IPS-15b (cell line): ENCODE measurements around the gene SCAPER.
"Not testable (repeated sequence)": the region's sequence is repeated elsewhere in the genome, so short reads cannot be mapped to it uniquely, and the experiment has no call there.

ENCODE experiments used
- H3K27me3 ChIP-seq: one replicate; pipeline ENCODE4 v1.6.1; 2013; ENCODE audit warnings: low read length; ENCODE audit not compliant: control insufficient read depth, insufficient read depth
- H3K36me3 ChIP-seq: one replicate; pipeline ENCODE4 v1.6.1; 2013; ENCODE audit warnings: low read length; ENCODE audit not compliant: control insufficient read depth, insufficient read depth
- H3K4me1 ChIP-seq: one replicate; pipeline ENCODE4 v1.6.1; 2013; ENCODE audit warnings: mild to moderate bottlenecking, low read length; ENCODE audit not compliant: control insufficient read depth, insufficient read depth
- H3K4me3 ChIP-seq: one replicate; pipeline ENCODE4 v1.5.1; 2013; ENCODE audit warnings: low read depth, low read length
- H3K9ac ChIP-seq: one replicate; pipeline ENCODE4 v1.6.1; 2013; ENCODE audit warnings: low read depth, mild to moderate bottlenecking, low read length
- H3K9me3 ChIP-seq: one replicate; pipeline ENCODE4 v1.6.1; 2013; ENCODE audit warnings: mild to moderate bottlenecking, low read length; ENCODE audit not compliant: control insufficient read depth, insufficient read depth

Gene SCAPER

DNA sequence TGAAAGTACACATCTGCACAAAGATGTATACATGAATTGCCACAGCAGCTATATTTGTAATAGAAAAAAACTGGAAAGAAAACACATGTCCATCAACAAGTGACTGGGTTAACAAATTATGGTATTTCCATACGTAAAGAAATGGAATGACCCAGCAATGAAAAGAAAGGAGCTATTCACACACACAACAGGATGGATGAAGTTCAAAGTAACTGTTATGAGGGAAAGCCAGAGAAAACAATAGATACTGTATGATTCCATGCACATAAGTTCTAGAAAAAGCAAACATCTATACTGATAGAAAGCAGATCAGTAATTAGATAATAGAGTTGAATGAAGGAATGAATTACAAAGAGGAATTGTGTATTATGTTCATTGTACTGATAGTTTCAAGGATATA lies 152.0 kb downstream of the SCAPER start:
- no peaks in the 10 kb centered on the region for H3K27me3 ChIP-seq
- no peaks in the 10 kb centered on the region for H3K36me3 ChIP-seq
- H3K4me1 ChIP-seq = no peaks in the 10 kb centered on the region
- no peak overlapping the region for H3K9ac ChIP-seq
- no peak overlapping the region for H3K4me3 ChIP-seq
- no peaks in the 10 kb centered on the region for H3K9me3 ChIP-seq

DNA sequence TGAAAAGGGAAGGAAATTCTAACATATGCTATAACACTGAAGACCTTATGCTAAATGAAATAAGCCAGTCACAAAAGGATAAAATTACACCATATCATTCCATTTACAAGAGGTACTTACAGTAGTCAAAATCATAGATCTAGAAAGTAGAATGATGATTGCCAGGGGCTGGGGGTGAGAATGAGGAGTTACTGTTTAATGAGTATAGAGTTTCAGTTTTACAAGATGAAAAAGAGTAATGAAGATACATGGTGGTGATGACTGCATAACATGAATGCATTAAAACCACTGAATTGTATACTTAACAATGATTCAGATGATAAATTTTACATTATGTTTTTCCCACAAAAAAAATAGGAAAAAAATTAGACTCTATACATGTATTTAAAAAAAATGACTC lies 152.6 kb downstream of the SCAPER start:
- H3K9me3 ChIP-seq = no peaks in the 10 kb centered on the region

DNA sequence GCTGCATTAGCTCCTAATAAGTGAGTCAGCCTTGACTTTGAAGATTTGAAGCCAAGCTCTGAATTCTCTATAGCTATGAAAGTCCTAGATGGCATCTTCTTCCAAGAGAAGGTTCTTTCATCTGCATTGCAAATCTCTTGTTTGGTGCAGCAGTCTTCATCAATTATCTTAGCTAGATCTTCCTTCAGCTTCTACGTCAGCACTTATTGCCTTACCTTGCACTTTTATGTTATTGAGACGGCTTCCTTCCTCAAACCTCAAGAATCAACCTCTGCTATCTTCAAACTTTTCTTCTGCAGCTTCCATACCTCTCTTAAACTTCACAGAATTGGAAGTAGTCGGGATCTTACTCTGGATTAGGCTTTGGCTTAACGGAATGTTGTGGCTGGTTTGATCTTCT lies 167.6 kb downstream of the SCAPER start:
- Histone ChIP-seq H3K36me3 (peaks cover 2% of the 10 kb centered on the region), H3K4me1 (no peaks in the 10 kb centered on the region), H3K9me3 (no peaks in the 10 kb centered on the region), H3K4me3 (no peak overlapping the region), H3K9ac (no peak overlapping the region), H3K27me3 (no peaks in the 10 kb centered on the region)

More for the DNA sequence above, 152.6 kb downstream of the SCAPER start:
- Histone ChIP-seq H3K36me3 (no peaks in the 10 kb centered on the region), H3K4me1 (no peaks in the 10 kb centered on the region), H3K27me3 (no peaks in the 10 kb centered on the region), H3K9ac (no peak overlapping the region), H3K4me3 (no peak overlapping the region)

DNA sequence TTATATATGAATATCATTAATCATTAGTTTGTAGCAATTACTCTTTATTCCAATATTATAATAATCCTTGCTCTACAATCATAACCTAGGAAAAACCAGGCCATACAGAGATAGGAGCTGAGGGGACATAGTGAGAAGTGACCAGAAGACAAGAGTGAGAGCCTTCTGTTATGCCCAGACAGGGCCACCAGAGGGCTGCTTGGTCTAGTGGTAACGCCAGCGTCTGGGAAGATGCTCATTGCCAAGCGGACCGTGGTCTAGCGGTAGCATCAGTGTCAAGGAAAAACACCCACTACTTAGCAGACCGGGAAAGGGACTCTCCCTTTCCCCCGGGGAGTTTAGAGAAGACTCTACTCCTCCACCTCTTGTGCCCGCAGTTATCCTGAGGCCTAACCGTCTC lies 172.8 kb downstream of the SCAPER start:
- not testable (repeated sequence) for H3K9ac ChIP-seq, H3K9me3 ChIP-seq, H3K4me1 ChIP-seq, H3K4me3 ChIP-seq, H3K36me3 ChIP-seq, H3K27me3 ChIP-seq

DNA sequence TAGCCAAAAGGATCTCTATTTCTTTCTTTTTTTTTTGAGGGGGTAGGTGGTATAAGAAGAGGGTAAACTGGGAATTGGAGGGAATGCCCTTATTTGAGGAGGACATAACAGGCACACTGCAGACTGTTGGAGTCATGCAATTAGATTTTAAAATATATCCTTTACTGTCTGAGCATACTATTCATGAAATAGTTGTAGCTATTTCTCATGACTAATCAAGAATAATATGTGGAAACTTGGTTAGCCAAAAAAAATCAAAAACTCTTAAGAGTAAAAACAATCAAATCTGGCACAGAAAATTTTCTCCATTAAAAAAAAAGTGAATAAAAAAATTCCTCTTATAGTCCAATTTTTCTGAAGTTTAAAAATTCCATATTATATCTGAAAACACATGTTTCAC lies 174.9 kb downstream of the SCAPER start:
- Histone ChIP-seq H3K4me3 (no peak overlapping the region), H3K27me3 (no peaks in the 10 kb centered on the region), H3K9me3 (no peaks in the 10 kb centered on the region), H3K9ac (no peak overlapping the region), H3K4me1 (no peaks in the 10 kb centered on the region), H3K36me3 (peaks cover 2% of the 10 kb centered on the region)

DNA sequence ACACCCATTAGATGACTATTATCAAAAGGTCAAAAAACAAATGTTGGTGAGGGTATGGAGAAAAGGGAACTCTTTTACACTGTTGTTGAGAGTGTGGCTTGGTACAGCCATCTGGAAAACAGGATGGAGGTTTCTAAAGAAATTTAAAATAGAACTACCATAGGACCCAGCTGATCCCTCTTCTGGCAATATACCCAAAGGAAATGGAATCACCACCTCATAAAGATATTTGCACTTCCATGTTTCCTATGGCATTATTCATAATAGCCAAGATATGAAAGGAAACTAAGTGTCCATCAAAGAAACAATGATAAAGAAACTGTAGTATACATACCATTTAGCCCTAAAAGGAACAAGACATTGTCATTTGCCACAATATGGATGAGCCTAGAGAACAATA lies 186.3 kb downstream of the SCAPER start:
- no peaks in the 10 kb centered on the region for H3K27me3 ChIP-seq
- H3K36me3 ChIP-seq = no peaks in the 10 kb centered on the region
- H3K4me3 ChIP-seq = no peak overlapping the region
- no peaks in the 10 kb centered on the region for H3K9me3 ChIP-seq
- no peak overlapping the region for H3K9ac ChIP-seq
- H3K4me1 ChIP-seq = no peaks in the 10 kb centered on the region

DNA sequence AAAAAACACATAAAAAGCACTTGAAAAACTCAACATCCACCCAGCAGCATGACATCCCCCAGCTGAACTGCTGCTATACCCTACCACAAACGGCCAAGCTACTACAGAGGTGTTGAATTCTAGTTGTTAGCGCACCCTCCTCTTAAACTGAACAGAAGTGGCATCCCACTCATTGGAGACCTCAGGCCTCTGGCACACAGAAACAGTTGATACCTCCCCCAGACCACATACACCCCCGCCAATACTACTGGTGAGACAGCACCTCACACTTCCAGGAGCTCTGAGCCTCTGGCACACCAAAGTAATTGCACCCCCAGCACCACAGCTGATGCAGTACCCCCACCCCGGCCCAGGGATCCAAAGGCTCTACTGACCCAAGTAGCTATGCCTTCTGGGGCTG lies 190.2 kb downstream of the SCAPER start:
- H3K36me3 ChIP-seq = no peaks in the 10 kb centered on the region
- H3K9me3 ChIP-seq = no peaks in the 10 kb centered on the region
- H3K4me3 ChIP-seq = no peak overlapping the region
- H3K27me3 ChIP-seq = no peaks in the 10 kb centered on the region
- no peaks in the 10 kb centered on the region for H3K4me1 ChIP-seq
- H3K9ac ChIP-seq = no peak overlapping the region

DNA sequence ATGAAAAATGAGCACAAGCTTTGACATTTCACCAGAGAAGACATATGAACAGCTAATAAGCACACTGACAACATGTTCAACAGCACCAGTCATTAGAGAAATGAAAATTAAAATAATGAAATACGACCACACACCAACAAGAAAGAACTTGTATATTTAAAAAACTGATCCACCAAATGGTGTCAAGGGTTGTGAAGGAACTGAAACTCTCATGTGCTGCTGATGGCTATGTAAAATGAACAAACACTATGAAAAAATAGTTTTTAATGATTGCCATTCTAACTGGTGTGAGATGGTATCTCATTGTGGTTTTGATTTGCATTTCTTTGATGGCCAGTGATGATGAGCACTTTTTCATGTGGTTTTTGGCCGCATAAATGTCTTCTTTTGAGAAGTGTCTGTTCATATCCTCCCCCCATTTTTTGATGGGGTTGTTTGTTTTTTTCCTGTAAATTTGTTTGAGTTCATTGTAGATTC lies 193.8 kb downstream of the SCAPER start:
- Histone ChIP-seq H3K27me3 (no peaks in the 10 kb centered on the region), H3K4me1 (no peaks in the 10 kb centered on the region), H3K36me3 (no peaks in the 10 kb centered on the region), H3K4me3 (no peak overlapping the region), H3K9me3 (no peaks in the 10 kb centered on the region), H3K9ac (no peak overlapping the region)

DNA sequence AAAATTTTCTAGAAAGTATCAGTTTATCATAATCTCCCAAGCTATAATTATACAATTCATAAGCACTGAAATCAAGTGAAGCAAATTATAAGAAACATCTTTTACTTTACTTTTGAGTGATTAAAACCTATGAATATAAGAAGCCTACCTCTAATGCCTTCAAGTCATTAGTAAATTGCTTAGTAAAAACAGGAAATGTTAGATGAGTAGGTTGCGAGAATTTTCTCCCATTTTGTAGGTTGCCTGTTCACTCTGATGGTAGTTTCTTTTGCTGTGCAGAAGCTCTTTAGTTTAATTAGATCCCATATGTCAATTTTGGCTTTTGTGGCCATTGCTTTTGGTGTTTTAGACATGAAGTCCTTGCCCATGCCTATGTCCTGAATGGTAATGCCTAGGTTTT lies 201.1 kb downstream of the SCAPER start:
- H3K4me3 ChIP-seq, H3K9ac ChIP-seq, H3K9me3 ChIP-seq, H3K4me1 ChIP-seq, H3K36me3 ChIP-seq, H3K27me3 ChIP-seq: not testable (repeated sequence)

DNA sequence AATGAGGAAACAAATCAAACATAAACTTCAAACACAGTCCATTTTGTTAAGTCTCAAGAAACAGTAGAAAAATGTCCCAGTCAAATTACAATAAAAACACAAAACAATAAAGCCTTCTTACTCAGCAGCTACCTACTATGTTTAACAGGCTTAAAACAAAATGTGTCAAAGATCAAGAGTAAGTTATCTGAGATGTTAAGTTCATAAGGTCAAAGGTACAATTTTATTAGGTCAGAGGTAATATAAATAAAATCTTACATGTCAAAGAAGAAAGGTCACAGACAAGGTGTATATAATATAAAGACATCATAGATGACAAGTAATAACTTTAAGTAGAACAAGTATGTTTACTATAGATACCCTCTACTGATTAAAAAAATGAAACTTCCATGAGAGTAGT lies 208.3 kb downstream of the SCAPER start:
- no peak overlapping the region for H3K4me3 ChIP-seq
- H3K9me3 ChIP-seq = no peaks in the 10 kb centered on the region
- H3K27me3 ChIP-seq = no peaks in the 10 kb centered on the region
- H3K36me3 ChIP-seq = no peaks in the 10 kb centered on the region
- H3K4me1 ChIP-seq = no peaks in the 10 kb centered on the region
- no peak overlapping the region for H3K9ac ChIP-seq

DNA sequence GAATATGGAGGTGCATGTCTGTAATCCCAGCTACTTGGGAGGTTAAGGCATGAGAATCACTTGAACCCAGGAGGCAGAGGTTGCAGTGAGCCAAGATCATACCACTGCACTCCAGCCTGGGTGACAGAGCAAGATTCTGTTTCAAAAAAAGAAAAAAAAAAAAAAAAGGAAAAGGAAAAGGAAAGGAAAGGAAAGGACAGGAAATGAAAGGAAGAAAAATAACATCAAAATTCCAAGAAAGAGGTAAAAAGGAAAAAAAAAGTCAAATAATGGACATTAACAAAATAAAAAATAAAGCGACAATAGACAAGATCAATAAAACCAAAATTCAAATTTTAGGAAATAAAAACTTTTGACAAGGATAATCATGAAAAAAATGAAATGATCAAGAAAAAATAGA lies 212.6 kb downstream of the SCAPER start:
- not testable (repeated sequence) for H3K27me3 ChIP-seq, H3K4me3 ChIP-seq, H3K9me3 ChIP-seq, H3K4me1 ChIP-seq, H3K36me3 ChIP-seq, H3K9ac ChIP-seq

DNA sequence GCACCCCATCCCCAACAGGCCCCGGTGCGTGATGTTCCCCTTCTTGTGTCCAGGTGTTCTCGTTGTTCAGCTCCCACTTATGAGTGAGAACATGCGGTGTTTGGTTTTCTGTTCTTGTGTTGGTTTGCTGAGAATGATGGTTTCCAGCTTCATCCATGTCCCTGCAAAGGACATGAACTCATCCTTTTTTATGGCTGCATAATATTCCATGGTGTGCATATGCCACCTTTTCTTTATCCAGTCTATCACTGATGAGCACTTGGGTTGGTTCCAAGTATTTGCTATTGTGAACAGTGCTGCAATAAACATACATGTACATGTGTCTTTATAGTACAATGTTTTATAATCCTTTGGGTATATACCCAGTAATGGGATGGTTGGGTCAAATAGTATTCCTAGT lies 217.5 kb downstream of the SCAPER start:
- H3K4me1 ChIP-seq, H3K36me3 ChIP-seq, H3K9me3 ChIP-seq, H3K4me3 ChIP-seq, H3K27me3 ChIP-seq, H3K9ac ChIP-seq: not testable (repeated sequence)

DNA sequence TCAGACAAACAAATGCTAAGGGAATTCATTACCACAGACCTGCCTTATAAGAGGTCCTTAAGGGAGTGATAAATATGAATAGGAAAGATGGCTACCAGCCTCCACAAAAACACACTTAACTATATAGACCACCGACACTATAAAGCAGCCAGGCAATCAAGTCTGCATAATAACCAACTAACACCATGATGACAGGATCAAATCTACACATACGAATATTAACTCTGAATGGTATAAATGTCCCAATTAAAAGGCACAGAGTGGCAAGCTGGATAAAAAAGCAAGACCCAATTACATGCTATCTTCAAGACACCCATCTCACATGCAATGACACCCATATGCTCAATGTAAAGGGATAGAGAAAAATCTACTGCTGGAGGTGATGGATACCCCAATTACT lies 221.1 kb downstream of the SCAPER start:
- H3K9ac ChIP-seq = no peak overlapping the region
- no peaks in the 10 kb centered on the region for H3K4me1 ChIP-seq
- no peaks in the 10 kb centered on the region for H3K27me3 ChIP-seq
- H3K36me3 ChIP-seq = no peaks in the 10 kb centered on the region
- H3K4me3 ChIP-seq = no peak overlapping the region
- H3K9me3 ChIP-seq = no peaks in the 10 kb centered on the region
